ENCODE measurements around the gene PRPSAP1.
"Not testable (repeated sequence)": the region's sequence is repeated elsewhere in the genome, so short reads cannot be mapped to it uniquely, and the experiment has no call there.

The PRPSAP1 gene

GRCh38 chr17:76314392-76315227 is 39.1 kb downstream of the PRPSAP1 start:
- H3K4me1 ChIP-seq (ENCODE audit: control insufficient read depth, insufficient read depth, low read length), result no peaks in the 10 kb centered on the region
- no peak overlapping the region for H3K4me3 ChIP-seq (ENCODE audit: low read length in 2 of 2)
- no peak overlapping the region for H3K27ac ChIP-seq (ENCODE audit: low read length)
- peaks cover 31 to 39% of the 10 kb centered on the region in 2 donors for H3K36me3 ChIP-seq (ENCODE audit: control insufficient read depth in 2 of 2, insufficient read depth in 2 of 2, low read length in 2 of 2)
- no peaks in the 10 kb centered on the region for H3K9me3 ChIP-seq (ENCODE audit: control insufficient read depth in 2 of 2, low read length in 2 of 2)
- no peaks in the 10 kb centered on the region for H3K27me3 ChIP-seq (ENCODE audit: control insufficient read depth in 1 of 2, insufficient read depth in 2 of 2, low read length in 2 of 2)
- no peak overlapping the region for H3K9ac ChIP-seq (ENCODE audit: low read length in 2 of 2)

DNA sequence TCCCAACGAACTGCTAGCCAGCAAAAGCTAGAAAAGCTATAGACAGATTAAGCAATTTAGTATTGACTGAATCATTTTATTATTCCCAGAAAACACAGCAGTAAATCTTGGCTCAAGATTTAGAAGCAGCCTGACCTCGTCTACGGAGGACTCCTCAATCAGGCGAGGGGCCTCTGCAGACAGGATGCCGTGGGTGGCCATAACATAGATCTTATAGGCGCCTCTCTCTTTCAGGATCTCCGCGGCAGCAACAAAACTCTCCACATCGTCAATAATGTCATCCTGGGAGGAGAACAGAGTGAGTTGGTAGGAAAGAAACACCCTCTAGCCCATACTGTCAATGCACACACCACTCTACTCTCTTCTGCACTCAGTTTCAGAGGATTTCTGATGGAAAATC is 41.0 kb downstream of the PRPSAP1 start:
- H3K4me3 ChIP-seq (ENCODE audit: low read length in 2 of 2), result no peak overlapping the region
- no peaks in the 10 kb centered on the region for H3K4me1 ChIP-seq (ENCODE audit: control insufficient read depth, insufficient read depth, low read length)
- H3K36me3 ChIP-seq (ENCODE audit: control insufficient read depth in 2 of 2, insufficient read depth in 2 of 2, low read length in 2 of 2), result peaks cover 28 to 38% of the 10 kb centered on the region in 2 donors
- H3K9me3 ChIP-seq (ENCODE audit: control insufficient read depth in 2 of 2, low read length in 2 of 2), result no peaks in the 10 kb centered on the region
- no peaks in the 10 kb centered on the region for H3K27me3 ChIP-seq (ENCODE audit: control insufficient read depth in 1 of 2, insufficient read depth in 2 of 2, low read length in 2 of 2)
- no peak overlapping the region for H3K9ac ChIP-seq (ENCODE audit: low read length in 2 of 2)
- no peak overlapping the region for H3K27ac ChIP-seq (ENCODE audit: low read length)

- Histone ChIP-seq H3K4me1 (ENCODE audit: control insufficient read depth, insufficient read depth, low read length) (peaks cover 2% of the 10 kb centered on the region), H3K27me3 (ENCODE audit: control insufficient read depth in 1 of 2, insufficient read depth in 2 of 2, low read length in 2 of 2) (no peaks in the 10 kb centered on the region), H3K27ac (ENCODE audit: low read length) (no peak overlapping the region), H3K9me3 (ENCODE audit: control insufficient read depth in 2 of 2, low read length in 2 of 2) (no peaks in the 10 kb centered on the region), H3K9ac (ENCODE audit: low read length in 2 of 2) (no peak overlapping the region), H3K36me3 (ENCODE audit: control insufficient read depth in 2 of 2, insufficient read depth in 2 of 2, low read length in 2 of 2) (peaks cover 20 to 33% of the 10 kb centered on the region in 2 donors), H3K4me3 (ENCODE audit: low read length in 2 of 2) (no peak overlapping the region)
Measured at GRCh38 chr17:76309461-76309860, 44.3 kb downstream of the PRPSAP1 start.

DNA sequence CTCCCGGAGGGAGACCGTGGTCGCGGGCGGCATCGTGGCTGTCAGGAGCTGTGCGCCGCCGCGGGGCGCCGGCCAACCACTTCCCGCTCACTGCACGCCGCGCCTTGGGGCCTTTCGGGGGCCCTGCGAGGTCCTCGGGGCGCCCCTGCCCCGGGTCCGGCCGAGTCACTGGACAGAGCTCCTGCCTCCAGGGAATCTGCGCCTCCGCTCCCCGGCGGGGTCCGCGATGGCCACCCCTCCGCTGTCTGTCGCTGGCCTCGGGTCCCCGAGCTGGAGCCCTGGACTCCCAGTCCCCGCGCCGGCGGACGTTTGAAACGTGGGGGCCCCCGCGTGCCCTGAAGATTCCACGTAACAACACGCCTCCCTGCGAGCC is 45.8 kb downstream of the PRPSAP1 start, which contains the start of gene QRICH2:
Gene QRICH2 (minus strand): TSS at position 311 of the 373 bp plus-strand sequence. CDS start 278 bp downstream, at position 33.
- H3K4me3 ChIP-seq (ENCODE audit: low read length in 2 of 2), result no peak within 1 kb of the TSS
- no peaks in the 10 kb centered on the region for H3K27me3 ChIP-seq (ENCODE audit: control insufficient read depth in 1 of 2, insufficient read depth in 2 of 2, low read length in 2 of 2)
- H3K4me1 ChIP-seq (ENCODE audit: control insufficient read depth, insufficient read depth, low read length), result peaks cover 3% of the 10 kb centered on the region
- no peak within 1 kb of the TSS for H3K27ac ChIP-seq (ENCODE audit: low read length)
- H3K36me3 ChIP-seq (ENCODE audit: control insufficient read depth in 2 of 2, insufficient read depth in 2 of 2, low read length in 2 of 2), result peaks cover 10 to 24% of the 10 kb centered on the region in 2 donors
- no peaks in the 10 kb centered on the region for H3K9me3 ChIP-seq (ENCODE audit: control insufficient read depth in 2 of 2, low read length in 2 of 2)
- no peak within 1 kb of the TSS for H3K9ac ChIP-seq (ENCODE audit: low read length in 2 of 2)

GRCh38 chr17:76307299-76307965 is 46.3 kb downstream of the PRPSAP1 start:
- H3K4me3 ChIP-seq (ENCODE audit: low read length in 2 of 2), result no peak overlapping the region
- H3K9ac ChIP-seq (ENCODE audit: low read length in 2 of 2), result no peak overlapping the region
- peaks cover 3% of the 10 kb centered on the region for H3K4me1 ChIP-seq (ENCODE audit: control insufficient read depth, insufficient read depth, low read length)
- peaks cover 6 to 19% of the 10 kb centered on the region in 2 donors for H3K36me3 ChIP-seq (ENCODE audit: control insufficient read depth in 2 of 2, insufficient read depth in 2 of 2, low read length in 2 of 2)
- H3K27me3 ChIP-seq (ENCODE audit: control insufficient read depth in 1 of 2, insufficient read depth in 2 of 2, low read length in 2 of 2), result no peaks in the 10 kb centered on the region
- no peak overlapping the region for H3K27ac ChIP-seq (ENCODE audit: low read length)
- H3K9me3 ChIP-seq (ENCODE audit: control insufficient read depth in 2 of 2, low read length in 2 of 2), result no peaks in the 10 kb centered on the region

DNA sequence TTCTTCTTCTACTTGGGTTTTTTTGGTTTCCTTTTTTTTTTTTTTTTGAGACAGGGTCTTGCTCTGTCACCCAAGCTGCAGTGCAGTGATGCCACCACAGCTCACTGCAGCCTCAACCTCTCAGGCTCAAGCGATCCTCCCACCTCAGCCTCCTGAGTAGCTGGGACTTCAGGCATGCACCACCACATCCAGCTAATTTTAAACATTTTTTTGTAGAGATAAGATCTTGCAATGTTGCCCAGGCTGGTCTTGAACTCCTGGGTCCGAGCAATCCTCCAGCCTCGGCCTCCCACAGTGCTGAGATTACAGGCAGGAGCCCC is 48.6 kb downstream of the PRPSAP1 start:
- H3K4me1 ChIP-seq (ENCODE audit: control insufficient read depth, insufficient read depth, low read length); H3K4me3 ChIP-seq (ENCODE audit: low read length in 2 of 2); H3K36me3 ChIP-seq (ENCODE audit: control insufficient read depth in 2 of 2, insufficient read depth in 2 of 2, low read length in 2 of 2); H3K9ac ChIP-seq (ENCODE audit: low read length in 2 of 2); H3K27me3 ChIP-seq (ENCODE audit: control insufficient read depth in 1 of 2, insufficient read depth in 2 of 2, low read length in 2 of 2); H3K9me3 ChIP-seq (ENCODE audit: control insufficient read depth in 2 of 2, low read length in 2 of 2); H3K27ac ChIP-seq (ENCODE audit: low read length): not testable (repeated sequence)

- H3K27me3 ChIP-seq (ENCODE audit: control insufficient read depth in 1 of 2, insufficient read depth in 2 of 2, low read length in 2 of 2), result no peaks in the 10 kb centered on the region
Measured at GRCh38 chr17:76304226-76305134, 49.2 kb downstream of the PRPSAP1 start.

DNA sequence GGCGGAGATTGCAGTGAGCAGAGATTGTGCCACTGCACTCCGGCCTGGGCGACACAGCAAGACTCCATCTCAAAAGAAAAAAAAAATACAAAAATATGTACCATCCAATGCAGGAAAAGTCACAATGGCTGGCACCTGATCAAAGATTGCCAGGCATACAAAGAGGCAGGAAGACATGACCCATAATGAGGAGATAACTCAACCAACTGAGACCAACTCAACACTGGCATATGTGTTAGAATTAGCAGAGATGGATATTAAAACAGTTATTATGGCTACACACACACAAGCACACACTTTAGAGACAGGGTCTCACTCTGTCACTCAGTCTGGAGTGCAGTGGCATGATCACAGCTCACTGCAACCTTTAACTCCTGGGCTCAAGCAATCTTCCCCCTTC is 56.3 kb downstream of the PRPSAP1 start:
- peaks cover 3% of the 10 kb centered on the region for H3K4me1 ChIP-seq (ENCODE audit: control insufficient read depth, insufficient read depth, low read length)

More at GRCh38 chr17:76304226-76305134, 49.2 kb downstream of the PRPSAP1 start:
- Histone ChIP-seq H3K36me3 (ENCODE audit: control insufficient read depth in 2 of 2, insufficient read depth in 2 of 2, low read length in 2 of 2) (peaks cover 0 to under 1% of the 10 kb centered on the region in 2 donors), H3K4me3 (ENCODE audit: low read length in 2 of 2) (no peak overlapping the region), H3K27ac (ENCODE audit: low read length) (no peak overlapping the region), H3K9ac (ENCODE audit: low read length in 2 of 2) (no peak overlapping the region), H3K4me1 (ENCODE audit: control insufficient read depth, insufficient read depth, low read length) (peaks cover 3% of the 10 kb centered on the region), H3K9me3 (ENCODE audit: control insufficient read depth in 2 of 2, low read length in 2 of 2) (no peaks in the 10 kb centered on the region)

DNA sequence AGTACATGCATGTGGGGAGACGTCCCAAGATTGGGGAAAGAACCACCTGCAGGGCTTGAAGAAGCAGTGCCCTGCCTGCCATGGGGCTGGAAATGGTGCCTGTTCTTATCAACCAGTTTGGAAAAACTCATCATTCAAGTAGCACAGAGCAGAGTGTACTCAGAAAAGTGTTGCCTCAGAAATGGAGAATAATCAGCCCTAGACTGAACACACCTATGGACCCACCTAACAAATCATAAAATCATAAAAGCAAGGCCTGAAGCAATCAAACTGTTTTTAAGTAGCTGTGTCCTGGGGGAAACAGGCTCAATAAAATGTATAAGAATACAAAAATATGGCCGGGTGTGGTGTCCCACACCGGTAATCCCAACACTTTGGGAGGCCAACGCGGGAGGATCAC is 56.8 kb downstream of the PRPSAP1 start:
- Histone ChIP-seq H3K27ac (ENCODE audit: low read length) (no peak overlapping the region), H3K9ac (ENCODE audit: low read length in 2 of 2) (no peak overlapping the region), H3K4me3 (ENCODE audit: low read length in 2 of 2) (no peak overlapping the region), H3K27me3 (ENCODE audit: control insufficient read depth in 1 of 2, insufficient read depth in 2 of 2, low read length in 2 of 2) (no peaks in the 10 kb centered on the region), H3K9me3 (ENCODE audit: control insufficient read depth in 2 of 2, low read length in 2 of 2) (no peaks in the 10 kb centered on the region), H3K4me1 (ENCODE audit: control insufficient read depth, insufficient read depth, low read length) (peaks cover 3% of the 10 kb centered on the region), H3K36me3 (ENCODE audit: control insufficient read depth in 2 of 2, insufficient read depth in 2 of 2, low read length in 2 of 2) (peaks cover 0 to 5% of the 10 kb centered on the region in 2 donors)

More for the DNA sequence above, 56.3 kb downstream of the PRPSAP1 start:
- Histone ChIP-seq H3K9ac (ENCODE audit: low read length in 2 of 2) (no peak overlapping the region), H3K4me3 (ENCODE audit: low read length in 2 of 2) (no peak overlapping the region), H3K27ac (ENCODE audit: low read length) (no peak overlapping the region), H3K27me3 (ENCODE audit: control insufficient read depth in 1 of 2, insufficient read depth in 2 of 2, low read length in 2 of 2) (no peaks in the 10 kb centered on the region), H3K36me3 (ENCODE audit: control insufficient read depth in 2 of 2, insufficient read depth in 2 of 2, low read length in 2 of 2) (peaks cover 0 to 5% of the 10 kb centered on the region in 2 donors), H3K9me3 (ENCODE audit: control insufficient read depth in 2 of 2, low read length in 2 of 2) (no peaks in the 10 kb centered on the region)

- H3K27me3 ChIP-seq (ENCODE audit: control insufficient read depth in 1 of 2, insufficient read depth in 2 of 2, low read length in 2 of 2), result no peaks in the 10 kb centered on the region
- H3K36me3 ChIP-seq (ENCODE audit: control insufficient read depth in 2 of 2, insufficient read depth in 2 of 2, low read length in 2 of 2), result peaks cover 0 to 5% of the 10 kb centered on the region in 2 donors
- H3K9me3 ChIP-seq (ENCODE audit: control insufficient read depth in 2 of 2, low read length in 2 of 2), result no peaks in the 10 kb centered on the region
- H3K27ac ChIP-seq (ENCODE audit: low read length), result no peak overlapping the region
- peaks cover 3% of the 10 kb centered on the region for H3K4me1 ChIP-seq (ENCODE audit: control insufficient read depth, insufficient read depth, low read length)
- no peak overlapping the region for H3K4me3 ChIP-seq (ENCODE audit: low read length in 2 of 2)
- no peak overlapping the region for H3K9ac ChIP-seq (ENCODE audit: low read length in 2 of 2)
Measured at GRCh38 chr17:76296186-76296585, 57.5 kb downstream of the PRPSAP1 start.

Measured in stomach smooth muscle (tissue), 2 donors.